HUES48 (cell line): Measurements from ENCODE around the gene UNC13A.
A peak's percentile ranks its signal among the peaks of the same experiment; 100 is the strongest.

ENCODE experiments used
- H3K27ac ChIP-seq: one replicate; pipeline ENCODE4 v1.7.0; 2013; ENCODE audit warnings: low read depth, low read length, inconsistent platforms
- H3K27me3 ChIP-seq: 2 replicates; pipeline ENCODE4 v1.6.1; 2013; ENCODE audit warnings: mild to moderate bottlenecking, low read length; ENCODE audit not compliant: control insufficient read depth, insufficient read depth
- H3K36me3 ChIP-seq: 2 replicates; pipeline ENCODE4 v1.6.1; 2013; ENCODE audit warnings: low read length; ENCODE audit not compliant: control insufficient read depth, insufficient read depth
- H3K4me1 ChIP-seq: 2 replicates; pipeline ENCODE4 v1.6.1; 2013; ENCODE audit warnings: mild to moderate bottlenecking, low read length; ENCODE audit not compliant: control insufficient read depth, insufficient read depth
- H3K4me3 ChIP-seq: 2 replicates; pipeline ENCODE4 v1.5.1; 2013; ENCODE audit warnings: mild to moderate bottlenecking, low read depth, low read length
- H3K9ac ChIP-seq: 2 replicates; pipeline ENCODE4 v1.6.1; 2013; ENCODE audit warnings: mild to moderate bottlenecking, low read depth, low read length, moderate library complexity
- H3K9me3 ChIP-seq: 2 replicates; pipeline ENCODE4 v1.6.1; 2013; ENCODE audit warnings: low read length; ENCODE audit not compliant: control insufficient read depth, insufficient read depth

UNC13A gene

GRCh38 chr19:17687857-17688784, at the start of gene UNC13A:
Gene UNC13A, minus strand, starts transcription at chr19:17688354. Its CDS starts 155 bp downstream, at chr19:17688199.
- Histone ChIP-seq H3K4me3 (peak within 1 kb of the TSS; percentile 70), H3K9ac (peak within 1 kb of the TSS; percentile 40; the same call in 1 of the 2 replicates), H3K27ac (peak within 1 kb of the TSS; percentile 83), H3K36me3 (no peaks in the 10 kb centered on the region), H3K27me3 (no peaks in the 10 kb centered on the region), H3K9me3 (no peaks in the 10 kb centered on the region), H3K4me1 (peaks cover 9% of the 10 kb centered on the region)

DNA sequence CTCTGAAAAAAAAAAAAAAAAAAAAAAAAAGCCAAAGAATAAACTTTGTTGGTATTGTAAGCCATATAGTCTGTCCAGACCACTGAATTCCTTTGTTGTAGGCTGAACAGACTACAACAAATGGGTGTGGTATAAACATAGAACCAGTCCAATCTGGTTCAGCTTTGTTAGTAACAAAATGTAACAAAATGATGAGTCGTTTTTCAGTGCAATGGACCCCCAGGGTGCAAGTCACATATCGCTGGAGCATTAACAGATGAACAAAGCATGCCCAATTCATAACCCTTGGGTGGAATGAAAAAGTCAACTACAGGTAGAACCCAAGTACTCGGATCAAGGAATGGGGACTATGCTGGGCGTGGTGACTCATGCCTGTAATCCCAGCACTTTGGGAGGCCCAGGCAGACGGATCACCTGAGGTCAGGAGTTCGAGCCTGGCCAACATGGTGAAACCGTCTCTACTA, 49.6 kb upstream of the UNC13A start:
- Histone ChIP-seq H3K36me3 (peaks cover 29% of the 10 kb centered on the region), H3K4me3 (no peak overlapping the region), H3K27me3 (no peaks in the 10 kb centered on the region), H3K9me3 (no peaks in the 10 kb centered on the region), H3K4me1 (no peaks in the 10 kb centered on the region), H3K27ac (no peak overlapping the region), H3K9ac (no peak overlapping the region)

DNA sequence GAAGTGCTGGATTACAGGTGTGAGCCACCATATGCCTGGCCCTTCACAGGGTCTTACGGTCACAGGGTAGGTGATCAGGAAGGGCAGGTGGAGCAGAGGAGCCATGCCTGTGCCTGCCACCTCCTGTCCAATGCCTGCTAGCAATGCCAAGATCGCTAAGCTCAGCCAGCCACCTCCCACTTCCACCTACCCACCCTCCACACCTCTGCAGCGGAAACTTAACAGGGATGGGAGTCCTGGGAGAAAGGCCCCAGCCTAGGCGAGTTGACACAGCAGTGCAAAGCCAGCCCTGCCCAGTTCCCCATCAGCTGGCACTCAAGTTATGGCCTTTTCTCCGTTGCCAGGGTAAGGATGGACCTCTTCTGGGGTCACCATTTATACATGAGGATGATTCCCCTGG, 47.3 kb upstream of the UNC13A start:
- Histone ChIP-seq H3K36me3 (peaks cover 51% of the 10 kb centered on the region), H3K4me3 (no peak overlapping the region), H3K9ac (no peak overlapping the region), H3K4me1 (no peaks in the 10 kb centered on the region), H3K27ac (no peak overlapping the region), H3K9me3 (no peaks in the 10 kb centered on the region), H3K27me3 (no peaks in the 10 kb centered on the region)

- no peaks in the 10 kb centered on the region for H3K27me3 ChIP-seq
- H3K9me3 ChIP-seq, result no peaks in the 10 kb centered on the region
- no peak overlapping the region for H3K9ac ChIP-seq
- no peaks in the 10 kb centered on the region for H3K4me1 ChIP-seq
- no peak overlapping the region for H3K4me3 ChIP-seq
- H3K27ac ChIP-seq, result no peak overlapping the region
- H3K36me3 ChIP-seq, result peaks cover 60% of the 10 kb centered on the region
Observed at GRCh38 chr19:17734146-17734545, 46.0 kb upstream of the UNC13A start.

GRCh38 chr19:17733127-17733526, 45.0 kb upstream of the UNC13A start:
- Histone ChIP-seq H3K9ac (no peak overlapping the region), H3K36me3 (peaks cover 70% of the 10 kb centered on the region)

GRCh38 chr19:17727843-17728242, 39.7 kb upstream of the UNC13A start:
- H3K27me3 ChIP-seq, result no peaks in the 10 kb centered on the region
- H3K4me3 ChIP-seq, result no peak overlapping the region
- H3K9me3 ChIP-seq, result no peaks in the 10 kb centered on the region
- no peak overlapping the region for H3K27ac ChIP-seq
- H3K9ac ChIP-seq, result no peak overlapping the region
- peaks cover 88% of the 10 kb centered on the region for H3K36me3 ChIP-seq
- H3K4me1 ChIP-seq, result no peaks in the 10 kb centered on the region

More at GRCh38 chr19:17733127-17733526, 45.0 kb upstream of the UNC13A start:
- no peaks in the 10 kb centered on the region for H3K9me3 ChIP-seq
- no peak overlapping the region for H3K27ac ChIP-seq
- H3K4me1 ChIP-seq, result no peaks in the 10 kb centered on the region
- no peak overlapping the region for H3K4me3 ChIP-seq
- no peaks in the 10 kb centered on the region for H3K27me3 ChIP-seq

DNA sequence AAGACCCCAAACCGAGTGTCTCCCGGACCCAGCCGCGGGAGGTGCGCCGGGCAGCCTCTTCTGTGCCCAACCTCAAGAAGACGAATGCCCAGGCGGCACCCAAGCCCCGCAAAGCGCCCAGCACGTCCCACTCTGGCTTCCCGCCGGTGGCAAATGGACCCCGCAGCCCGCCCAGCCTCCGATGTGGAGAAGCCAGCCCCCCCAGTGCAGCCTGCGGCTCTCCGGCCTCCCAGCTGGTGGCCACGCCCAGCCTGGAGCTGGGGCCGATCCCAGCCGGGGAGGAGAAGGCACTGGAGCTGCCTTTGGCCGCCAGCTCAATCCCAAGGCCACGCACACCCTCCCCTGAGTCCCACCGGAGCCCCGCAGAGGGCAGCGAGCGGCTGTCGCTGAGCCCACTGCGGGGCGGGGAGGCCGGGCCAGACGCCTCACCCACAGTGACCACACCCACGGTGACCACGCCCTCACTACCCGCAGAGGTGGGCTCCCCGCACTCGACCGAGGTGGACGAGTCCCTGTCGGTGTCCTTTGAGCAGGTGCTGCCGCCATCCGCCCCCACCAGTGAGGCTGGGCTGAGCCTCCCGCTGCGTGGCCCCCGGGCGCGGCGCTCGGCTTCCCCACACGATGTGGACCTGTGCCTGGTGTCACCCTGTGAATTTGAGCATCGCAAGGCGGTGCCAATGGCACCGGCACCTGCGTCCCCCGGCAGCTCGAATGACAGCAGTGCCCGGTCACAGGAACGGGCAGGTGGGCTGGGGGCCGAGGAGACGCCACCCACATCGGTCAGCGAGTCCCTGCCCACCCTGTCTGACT, 39.0 kb upstream of the UNC13A start:
- Histone ChIP-seq H3K9me3 (no peaks in the 10 kb centered on the region), H3K9ac (no peak overlapping the region), H3K4me1 (no peaks in the 10 kb centered on the region), H3K27ac (no peak overlapping the region), H3K27me3 (no peaks in the 10 kb centered on the region), H3K4me3 (no peak overlapping the region), H3K36me3 (peaks cover 84% of the 10 kb centered on the region)

- Histone ChIP-seq H3K36me3 (peaks cover 86% of the 10 kb centered on the region), H3K4me1 (no peaks in the 10 kb centered on the region), H3K27ac (no peak overlapping the region), H3K9ac (no peak overlapping the region), H3K9me3 (no peaks in the 10 kb centered on the region), H3K27me3 (no peaks in the 10 kb centered on the region), H3K4me3 (no peak overlapping the region)
Observed at GRCh38 chr19:17726136-17726741, 38.1 kb upstream of the UNC13A start.

- H3K4me3 ChIP-seq, result no peak overlapping the region
- no peaks in the 10 kb centered on the region for H3K27me3 ChIP-seq
- no peaks in the 10 kb centered on the region for H3K9me3 ChIP-seq
- no peak overlapping the region for H3K27ac ChIP-seq
- peaks cover 4% of the 10 kb centered on the region for H3K4me1 ChIP-seq
- no peak overlapping the region for H3K9ac ChIP-seq
- H3K36me3 ChIP-seq, result peaks cover 84% of the 10 kb centered on the region
Observed at GRCh38 chr19:17725422-17726078, 37.4 kb upstream of the UNC13A start.

GRCh38 chr19:17724655-17725054, 36.5 kb upstream of the UNC13A start:
- H3K36me3 ChIP-seq, result peaks cover 76% of the 10 kb centered on the region
- peaks cover 9% of the 10 kb centered on the region for H3K4me1 ChIP-seq
- H3K9me3 ChIP-seq, result no peaks in the 10 kb centered on the region
- no peak overlapping the region for H3K9ac ChIP-seq
- no peak overlapping the region for H3K4me3 ChIP-seq
- H3K27me3 ChIP-seq, result no peaks in the 10 kb centered on the region
- no peak overlapping the region for H3K27ac ChIP-seq
